ENCODE measurements around the gene IL17RD. TPM values are rescaled to one million over a fixed set of nuclear protein-coding genes. Genes with fewer than 3 reads are reported as not detected.

IL17RD gene
- total and polyA plus RNA-seq, 2 of the 13 experiments (the other 11 are each of a cell fraction or from before 2014, with no cell fraction given): 0.28 to 0.31 TPM

DNA sequence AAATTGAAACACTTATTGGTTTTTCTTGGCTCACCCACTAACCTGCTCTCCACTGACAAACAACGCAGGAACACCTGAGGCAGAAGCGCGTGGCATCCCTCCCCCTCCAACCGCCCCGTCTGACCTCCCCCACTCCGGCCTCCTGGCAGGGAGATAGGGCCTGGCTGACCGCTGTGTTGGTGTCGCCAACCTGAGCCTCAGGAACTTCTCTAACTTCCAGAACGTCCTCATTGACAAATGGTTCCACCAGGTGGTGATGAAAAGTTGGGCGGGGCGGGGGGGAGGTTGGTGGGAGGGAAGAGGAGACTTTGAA lies 22.8 kb downstream of the IL17RD start:
- no peaks in the 10 kb centered on the region for H4K20me1 ChIP-seq (ENCODE audit: insufficient read depth, low read length)
- intact Hi-C loops (cut with micrococcal nuclease; ENCODE audit: unreplicated experiment) (no loop called here), in situ Hi-C loops (cut with HindIII; ENCODE audit: extremely low pct_ligation_motif_present, low pct_unique_long_range_greater_than_20kb) (no loop called here)
- CTCF ChIA-PET (ENCODE audit: low intra/inter-chr PET ratio, low total read pairs): no interaction called here
- no peaks in the 10 kb centered on the region for H3K4me1 ChIP-seq (ENCODE audit: insufficient read depth, low read length)
- FAIRE-seq (no peak), ATAC-seq (no peak), DNase-seq (ENCODE audit: low spot score) (no peak)
- POLR2A ChIA-PET: no interaction called here
- WGBS (ENCODE audit: low lambda C conversion rate): 65% methylated on average over 11 of the region's 11 CpGs
- no peak overlapping the region for H3K4me2 ChIP-seq (ENCODE audit: low read depth, low read length)
- H3K79me2 ChIP-seq (ENCODE audit: insufficient read depth, low read length): no peaks in the 10 kb centered on the region
- no peaks in the 10 kb centered on the region for H3K36me3 ChIP-seq (replicated peaks in 1 of 2; ENCODE audit: control insufficient read depth in 1 of 2, insufficient read depth in 2 of 2, low read length in 2 of 2)
- H2AFZ ChIP-seq (ENCODE audit: low read length): no peak overlapping the region
- TF ChIP-seq SMAD3 (CRISPR knock-in tag; IDR thresholded peaks at IDR 0.05) (no peak), ZNF562 (CRISPR knock-in tag; IDR thresholded peaks at IDR 0.05; ENCODE audit: borderline replicate concordance) (no peak), ZNF333 (CRISPR knock-in tag; IDR thresholded peaks at IDR 0.05; ENCODE audit: borderline replicate concordance) (no peak)
- peaks cover 0 to 16% of the 10 kb centered on the region in 2 experiments; a peak in 2 of 5 replicates for H3K27me3 ChIP-seq (ENCODE audit: control insufficient read depth in 1 of 2, insufficient read depth in 2 of 2, low read length in 2 of 2)
- H3K4me3 ChIP-seq (replicated peaks in 1 of 3; ENCODE audit: insufficient read depth in 1 of 3, low read depth in 2 of 3, low read length in 3 of 3): no peak overlapping the region
- no peak overlapping the region for H3K27ac ChIP-seq (ENCODE audit: extremely low read length, insufficient read depth, low read length)
- no peak overlapping the region for H3K9ac ChIP-seq (ENCODE audit: insufficient read depth, low read depth, low read length)
- H3K9me3 ChIP-seq (ENCODE audit: low read length): no peaks in the 10 kb centered on the region
- BruUV-seq (replicated peaks): no TSS peak

DNA sequence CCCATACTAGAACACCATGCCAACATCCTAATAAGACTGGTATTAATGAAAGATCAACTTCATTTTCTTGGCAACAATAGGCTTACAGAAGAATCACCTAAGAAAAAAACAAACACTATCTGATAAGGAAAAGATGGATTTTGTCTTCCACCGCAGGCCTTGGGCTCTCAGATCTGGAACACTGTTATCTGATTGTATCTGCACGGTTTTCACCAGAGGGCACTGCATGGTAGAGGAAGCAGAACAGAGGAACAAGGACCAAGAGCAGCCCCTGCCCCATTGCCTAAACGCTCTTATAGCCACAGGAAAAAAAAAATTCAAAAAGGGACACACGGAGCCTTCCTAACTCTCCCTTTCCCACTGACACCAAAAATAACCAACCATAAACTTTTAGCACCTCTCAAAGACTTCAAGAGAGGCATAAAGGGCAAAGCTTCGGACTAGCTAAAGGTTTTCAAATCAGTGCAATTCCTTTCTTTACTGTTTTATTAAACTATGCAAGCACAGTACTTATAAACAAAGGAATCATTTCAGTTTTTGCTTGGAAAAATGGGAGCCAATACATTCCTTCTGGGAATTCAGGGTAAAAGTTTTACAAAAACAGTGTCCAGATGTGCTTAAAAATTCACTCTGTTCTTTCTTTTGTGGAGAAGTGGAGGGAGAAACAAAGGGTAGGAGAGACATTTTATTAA lies 23.3 kb downstream of the IL17RD start:
- no peaks in the 10 kb centered on the region for H4K20me1 ChIP-seq (ENCODE audit: insufficient read depth, low read length)
- ATAC-seq: no peak
- H3K4me2 ChIP-seq (ENCODE audit: low read depth, low read length): no peak overlapping the region
- H3K4me1 ChIP-seq (ENCODE audit: insufficient read depth, low read length): no peaks in the 10 kb centered on the region
- no peak overlapping the region for H3K27ac ChIP-seq (ENCODE audit: extremely low read length, insufficient read depth, low read length)
- no peaks in the 10 kb centered on the region for H3K9me3 ChIP-seq (ENCODE audit: low read length)
- H3K79me2 ChIP-seq (ENCODE audit: insufficient read depth, low read length): no peaks in the 10 kb centered on the region
- POLR2A ChIA-PET: no interaction called here
- no peak overlapping the region for H2AFZ ChIP-seq (ENCODE audit: low read length)
- DNase-seq (ENCODE audit: low spot score): no peak
- CTCF ChIA-PET (ENCODE audit: low intra/inter-chr PET ratio, low total read pairs): no interaction called here
- in situ Hi-C loops (cut with HindIII; ENCODE audit: extremely low pct_ligation_motif_present, low pct_unique_long_range_greater_than_20kb): no loop called here
- H3K9ac ChIP-seq (ENCODE audit: insufficient read depth, low read depth, low read length): no peak overlapping the region
- FAIRE-seq: no peak
- intact Hi-C loops (cut with micrococcal nuclease; ENCODE audit: unreplicated experiment): no loop called here
- no peaks in the 10 kb centered on the region for H3K36me3 ChIP-seq (replicated peaks in 1 of 2; ENCODE audit: control insufficient read depth in 1 of 2, insufficient read depth in 2 of 2, low read length in 2 of 2)
- 40% methylated on average over 5 of the region's 5 CpGs for WGBS (ENCODE audit: low lambda C conversion rate)
- H3K27me3 ChIP-seq (ENCODE audit: control insufficient read depth in 1 of 2, insufficient read depth in 2 of 2, low read length in 2 of 2): peaks cover 0 to 20% of the 10 kb centered on the region in 2 experiments; a peak in 2 of 5 replicates
- H3K4me3 ChIP-seq (replicated peaks in 1 of 3; ENCODE audit: insufficient read depth in 1 of 3, low read depth in 2 of 3, low read length in 3 of 3): no peak overlapping the region
- no TSS peak for BruUV-seq (replicated peaks)
- TF ChIP-seq ZBTB7B (CRISPR knock-in tag; IDR thresholded peaks at IDR 0.05): no peak
- TF ChIP-seq, protein P1, sequence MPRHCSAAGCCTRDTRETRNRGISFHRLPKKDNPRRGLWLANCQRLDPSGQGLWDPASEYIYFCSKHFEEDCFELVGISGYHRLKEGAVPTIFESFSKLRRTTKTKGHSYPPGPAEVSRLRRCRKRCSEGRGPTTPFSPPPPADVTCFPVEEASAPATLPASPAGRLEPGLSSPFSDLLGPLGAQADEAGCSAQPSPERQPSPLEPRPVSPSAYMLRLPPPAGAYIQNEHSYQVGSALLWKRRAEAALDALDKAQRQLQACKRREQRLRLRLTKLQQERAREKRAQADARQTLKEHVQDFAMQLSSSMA (CRISPR knock-in tag; IDR thresholded peaks at IDR 0.05): no peak
- TF ChIP-seq, protein P2, sequence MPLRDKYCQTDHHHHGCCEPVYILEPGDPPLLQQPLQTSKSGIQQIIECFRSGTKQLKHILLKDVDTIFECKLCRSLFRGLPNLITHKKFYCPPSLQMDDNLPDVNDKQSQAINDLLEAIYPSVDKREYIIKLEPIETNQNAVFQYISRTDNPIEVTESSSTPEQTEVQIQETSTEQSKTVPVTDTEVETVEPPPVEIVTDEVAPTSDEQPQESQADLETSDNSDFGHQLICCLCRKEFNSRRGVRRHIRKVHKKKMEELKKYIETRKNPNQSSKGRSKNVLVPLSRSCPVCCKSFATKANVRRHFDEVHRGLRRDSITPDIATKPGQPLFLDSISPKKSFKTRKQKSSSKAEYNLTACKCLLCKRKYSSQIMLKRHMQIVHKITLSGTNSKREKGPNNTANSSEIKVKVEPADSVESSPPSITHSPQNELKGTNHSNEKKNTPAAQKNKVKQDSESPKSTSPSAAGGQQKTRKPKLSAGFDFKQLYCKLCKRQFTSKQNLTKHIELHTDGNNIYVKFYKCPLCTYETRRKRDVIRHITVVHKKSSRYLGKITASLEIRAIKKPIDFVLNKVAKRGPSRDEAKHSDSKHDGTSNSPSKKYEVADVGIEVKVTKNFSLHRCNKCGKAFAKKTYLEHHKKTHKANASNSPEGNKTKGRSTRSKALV (CRISPR knock-in tag; IDR thresholded peaks at IDR 0.05): no peak
- no peak for TF ChIP-seq ZNF496 (CRISPR knock-in tag; IDR thresholded peaks at IDR 0.05; ENCODE audit: insufficient replicate concordance)
- no peak for TF ChIP-seq CBX2 (IDR thresholded peaks at IDR 0.05; ENCODE audit: low read depth, low read length)
- TF ChIP-seq CBX2 (CRISPR knock-in tag; IDR thresholded peaks at IDR 0.05; ENCODE audit: low read depth): no peak
- no peak for TF ChIP-seq ZBTB21 (CRISPR knock-in tag; IDR thresholded peaks at IDR 0.05)
- no peak for TF ChIP-seq ZNF674 (CRISPR knock-in tag; IDR thresholded peaks at IDR 0.05; ENCODE audit: low read depth)
- TF ChIP-seq, protein P3, sequence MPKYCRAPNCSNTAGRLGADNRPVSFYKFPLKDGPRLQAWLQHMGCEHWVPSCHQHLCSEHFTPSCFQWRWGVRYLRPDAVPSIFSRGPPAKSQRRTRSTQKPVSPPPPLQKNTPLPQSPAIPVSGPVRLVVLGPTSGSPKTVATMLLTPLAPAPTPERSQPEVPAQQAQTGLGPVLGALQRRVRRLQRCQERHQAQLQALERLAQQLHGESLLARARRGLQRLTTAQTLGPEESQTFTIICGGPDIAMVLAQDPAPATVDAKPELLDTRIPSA (CRISPR knock-in tag; IDR thresholded peaks at IDR 0.05; ENCODE audit: borderline replicate concordance): no peak
- TF ChIP-seq, protein P4, sequence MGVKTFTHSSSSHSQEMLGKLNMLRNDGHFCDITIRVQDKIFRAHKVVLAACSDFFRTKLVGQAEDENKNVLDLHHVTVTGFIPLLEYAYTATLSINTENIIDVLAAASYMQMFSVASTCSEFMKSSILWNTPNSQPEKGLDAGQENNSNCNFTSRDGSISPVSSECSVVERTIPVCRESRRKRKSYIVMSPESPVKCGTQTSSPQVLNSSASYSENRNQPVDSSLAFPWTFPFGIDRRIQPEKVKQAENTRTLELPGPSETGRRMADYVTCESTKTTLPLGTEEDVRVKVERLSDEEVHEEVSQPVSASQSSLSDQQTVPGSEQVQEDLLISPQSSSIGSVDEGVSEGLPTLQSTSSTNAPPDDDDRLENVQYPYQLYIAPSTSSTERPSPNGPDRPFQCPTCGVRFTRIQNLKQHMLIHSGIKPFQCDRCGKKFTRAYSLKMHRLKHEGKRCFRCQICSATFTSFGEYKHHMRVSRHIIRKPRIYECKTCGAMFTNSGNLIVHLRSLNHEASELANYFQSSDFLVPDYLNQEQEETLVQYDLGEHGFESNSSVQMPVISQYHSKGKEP (CRISPR knock-in tag; IDR thresholded peaks at IDR 0.05): no peak
- TF ChIP-seq ZNF790 (CRISPR knock-in tag; IDR thresholded peaks at IDR 0.05; ENCODE audit: borderline replicate concordance): no peak

All from HepG2 (cell line).